CD4-positive, alpha-beta T cell treated with Interleukin-4 for 4 hours (primary cell): ENCODE measurements around the gene NIPAL3.
"Not testable (repeated sequence)": the region's sequence is repeated elsewhere in the genome, so short reads cannot be mapped to it uniquely, and the experiment has no call there.

Experiments used
- DNase-seq: peaks from one replicate; pipeline ENCODE4 v3.0.0-alpha.2; 2020

Gene NIPAL3

DNA sequence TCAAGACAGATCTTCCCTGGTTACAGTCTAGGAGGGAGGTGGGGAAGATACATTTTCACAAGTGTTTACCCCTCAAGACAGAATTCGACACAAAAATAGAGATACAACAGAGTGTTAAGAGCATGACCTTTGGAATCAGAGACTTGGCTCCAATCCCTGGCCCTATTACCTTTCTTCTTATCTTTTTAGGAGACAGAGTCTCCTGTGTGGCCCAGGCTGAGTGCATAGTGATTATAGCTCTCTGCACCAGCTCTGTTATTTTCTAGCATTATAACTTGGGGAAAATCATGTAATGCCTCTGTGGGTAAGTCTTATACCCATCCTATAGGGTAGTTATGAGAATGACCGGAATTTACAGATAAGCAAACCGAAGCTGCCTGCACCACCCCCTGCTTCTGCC, 9.8 kb downstream of the NIPAL3 start:
- no peak for DNase-seq

DNA sequence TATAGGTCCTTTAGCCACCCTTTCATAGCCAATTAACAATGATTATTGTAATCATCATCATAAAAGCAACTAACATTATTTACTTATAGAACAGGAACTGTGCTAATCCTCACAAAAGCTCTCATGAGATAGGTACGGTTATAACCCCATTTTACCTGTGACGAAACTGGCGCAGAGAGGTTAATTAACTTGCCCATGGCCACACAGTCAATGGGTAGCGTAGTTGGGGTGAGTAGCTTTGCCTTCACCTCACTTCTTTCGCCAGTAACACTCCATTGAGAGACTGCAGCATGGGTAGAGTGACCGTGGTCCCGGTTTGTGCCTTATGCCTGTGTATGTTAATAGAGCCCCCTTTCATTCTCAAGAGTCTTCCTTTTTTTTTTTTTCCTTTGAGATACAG, 10.3 kb downstream of the NIPAL3 start:
- no peak for DNase-seq

DNA sequence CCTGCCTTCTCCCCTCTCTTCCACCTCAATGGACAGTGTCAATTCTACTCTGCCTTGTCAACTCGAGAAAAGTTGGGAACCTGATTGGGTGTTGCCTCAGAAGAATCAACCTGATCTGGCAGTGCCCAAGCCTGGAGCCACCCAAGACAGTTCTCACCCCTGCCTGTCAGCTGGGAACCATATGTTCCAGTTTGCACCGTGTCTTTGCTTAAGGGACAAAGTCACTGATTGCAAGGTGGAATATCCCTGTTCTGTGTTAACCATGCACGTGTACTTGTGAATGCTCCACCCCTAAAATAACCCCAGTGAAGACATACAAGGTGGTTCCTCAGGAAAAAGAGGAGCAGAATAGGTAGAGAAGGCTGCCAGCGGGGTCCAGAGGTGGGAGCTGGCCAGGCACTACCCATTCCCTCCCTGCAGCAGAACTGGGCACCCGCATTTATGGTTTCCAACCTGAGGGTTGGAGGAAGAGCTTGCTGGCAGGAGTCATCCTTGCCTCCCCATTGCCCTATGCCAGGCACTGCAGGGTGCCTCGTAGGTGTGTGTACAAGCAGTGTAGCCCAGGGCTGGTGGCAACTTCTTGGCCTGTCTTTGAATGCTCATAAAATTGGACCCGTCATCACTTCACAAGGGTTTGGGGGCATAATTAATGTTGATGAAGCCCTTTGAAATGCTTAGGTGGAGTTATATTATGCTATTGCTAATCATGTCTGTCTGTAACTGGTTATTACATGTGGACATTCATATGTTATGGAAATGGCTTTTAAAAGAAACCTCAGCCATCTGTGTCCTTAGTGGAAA, 11.3 kb downstream of the NIPAL3 start:
- no peak for DNase-seq

DNA sequence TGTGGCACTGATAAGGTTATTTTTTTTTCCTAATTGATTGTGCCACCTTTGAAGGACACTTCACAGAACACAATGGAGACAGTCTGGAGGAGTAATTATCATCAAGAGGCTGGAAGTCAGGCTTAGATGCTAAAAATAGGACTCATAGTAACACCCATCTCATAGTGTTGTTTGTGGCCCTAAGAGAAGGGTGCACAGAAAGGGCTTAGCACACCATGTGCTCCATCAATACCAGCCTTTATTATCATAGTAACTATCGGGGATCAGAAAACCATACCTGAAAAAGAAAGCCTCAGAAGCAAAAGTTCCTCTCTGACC, 11.9 kb downstream of the NIPAL3 start:
- DNase-seq: no peak

DNA sequence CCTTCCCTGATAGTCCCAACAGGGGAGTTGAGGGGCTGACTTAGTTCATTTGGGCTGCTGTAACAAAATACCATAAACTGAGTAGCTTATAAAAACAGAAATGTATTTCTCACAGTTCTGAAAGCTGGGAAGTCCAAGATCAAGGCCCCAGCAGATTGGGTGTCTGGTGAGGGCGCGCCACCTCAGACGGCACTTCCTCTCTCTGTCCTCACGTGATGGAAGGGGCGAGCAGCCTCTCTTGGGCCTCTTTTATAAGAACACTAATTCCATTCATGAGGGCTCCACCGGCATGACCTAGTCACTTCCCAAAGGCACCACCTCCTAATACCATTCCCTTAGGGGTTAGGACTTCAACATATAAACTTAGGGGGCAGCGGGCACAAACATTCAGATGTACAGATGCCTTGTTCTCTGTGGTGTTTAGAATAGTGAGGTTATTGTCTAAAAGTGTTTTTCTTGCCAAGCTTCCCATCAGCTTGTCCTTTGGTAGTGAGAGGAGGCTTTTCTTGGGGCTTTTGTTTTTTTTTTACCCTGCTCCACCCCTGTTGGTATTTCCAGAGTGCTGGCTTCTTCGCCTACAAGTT, 20.3 kb downstream of the NIPAL3 start:
- DNase-seq: no peak

DNA sequence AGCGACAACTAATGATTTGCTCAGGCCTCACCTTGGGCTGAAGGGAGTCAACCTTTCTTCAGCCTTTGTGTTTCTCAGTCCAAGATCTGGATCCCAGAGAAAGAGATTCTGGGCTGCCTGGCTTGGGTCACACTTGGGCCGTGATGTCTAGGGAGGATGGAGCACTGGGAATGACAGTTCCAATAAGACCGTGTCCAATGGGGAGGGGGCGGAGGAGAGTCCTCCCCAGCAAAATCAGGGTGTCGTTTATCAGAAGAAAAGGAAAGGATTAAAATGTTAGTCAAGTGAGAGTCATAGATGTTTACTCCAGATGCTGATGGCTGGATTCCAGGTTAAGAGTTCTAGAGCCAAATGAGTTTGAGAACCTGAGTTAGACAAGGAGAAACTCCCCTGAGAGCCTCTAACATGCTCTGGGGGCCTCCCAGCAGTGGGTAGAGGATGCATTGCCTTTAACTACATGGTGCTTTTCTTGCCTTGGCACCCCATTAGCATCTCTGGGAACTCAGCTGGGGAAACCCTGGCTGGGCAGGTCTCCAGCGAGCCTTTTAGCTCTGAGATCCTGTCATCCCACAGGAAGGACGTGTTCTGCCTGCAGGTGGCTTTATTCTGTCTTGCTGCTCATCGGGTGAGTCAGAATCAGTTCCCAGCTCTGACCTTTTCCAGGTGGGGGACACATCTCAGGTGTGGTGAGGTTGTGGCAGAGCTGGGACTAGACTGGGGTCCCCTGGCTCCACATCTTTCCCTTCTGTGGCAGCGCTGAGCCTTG, 22.2 kb downstream of the NIPAL3 start:
- no peak for DNase-seq

DNA sequence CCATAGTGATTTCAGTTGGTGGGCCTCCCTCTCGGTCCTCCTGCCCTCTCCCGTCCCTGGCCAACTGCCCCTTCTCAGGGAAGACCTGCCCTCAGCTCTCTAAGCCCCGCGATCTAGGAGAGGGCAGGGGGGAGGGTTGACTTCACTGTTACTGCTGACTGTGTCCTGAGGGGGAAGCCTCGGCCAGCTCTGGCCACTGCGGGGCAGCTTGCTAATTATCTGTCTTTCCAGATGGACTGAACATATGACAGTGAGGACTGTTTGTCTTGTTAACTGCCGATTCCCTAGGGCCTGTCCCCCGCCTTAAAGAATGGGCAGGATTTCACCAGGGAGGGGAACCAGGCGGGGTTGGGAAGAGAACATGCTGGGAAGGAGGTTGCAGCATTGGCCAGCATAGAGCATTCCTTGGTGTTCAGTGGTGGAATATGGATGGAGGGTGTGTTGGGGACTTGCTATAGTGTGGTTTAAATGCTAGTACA, 22.9 kb downstream of the NIPAL3 start:
- no peak for DNase-seq

DNA sequence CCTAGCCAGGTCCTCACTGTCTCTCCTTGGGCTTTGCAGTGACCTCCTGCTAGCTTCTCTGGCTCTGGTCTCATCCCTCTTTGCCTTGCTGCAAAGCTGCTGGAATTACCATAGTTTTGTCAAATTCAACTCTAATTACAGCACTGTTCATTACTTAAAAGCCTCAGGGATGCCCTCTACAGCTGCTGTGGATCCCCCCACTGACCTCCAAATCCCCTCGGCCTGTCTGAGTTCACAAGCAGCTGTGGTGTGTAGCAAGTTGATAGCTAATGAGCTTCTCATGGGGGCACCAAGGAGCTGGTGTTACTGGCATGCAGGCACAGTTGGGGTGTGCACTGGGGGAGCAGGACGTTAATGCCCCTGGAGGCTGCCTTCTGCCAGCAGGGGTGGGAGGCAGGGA, 24.8 kb downstream of the NIPAL3 start:
- no peak for DNase-seq

DNA sequence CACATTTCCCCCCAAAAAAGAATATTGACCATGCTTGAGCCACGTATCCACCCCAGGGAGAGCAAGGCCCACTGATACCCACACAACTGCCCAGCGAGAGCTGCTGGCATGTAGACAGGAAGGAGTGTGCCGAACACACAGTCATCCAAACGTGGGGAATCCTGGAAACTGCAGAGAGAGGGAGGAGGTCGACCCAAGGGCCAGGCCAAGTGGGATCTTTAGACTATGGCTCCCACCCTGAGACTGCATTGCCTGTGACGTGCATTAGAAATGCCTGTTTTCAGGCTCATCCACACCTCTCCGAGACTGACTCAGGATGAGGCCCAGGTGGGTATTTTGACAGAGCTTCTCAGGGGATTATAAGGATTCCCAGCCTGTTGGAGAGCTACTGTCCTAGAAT, 25.9 kb downstream of the NIPAL3 start:
- DNase-seq: no peak

DNA sequence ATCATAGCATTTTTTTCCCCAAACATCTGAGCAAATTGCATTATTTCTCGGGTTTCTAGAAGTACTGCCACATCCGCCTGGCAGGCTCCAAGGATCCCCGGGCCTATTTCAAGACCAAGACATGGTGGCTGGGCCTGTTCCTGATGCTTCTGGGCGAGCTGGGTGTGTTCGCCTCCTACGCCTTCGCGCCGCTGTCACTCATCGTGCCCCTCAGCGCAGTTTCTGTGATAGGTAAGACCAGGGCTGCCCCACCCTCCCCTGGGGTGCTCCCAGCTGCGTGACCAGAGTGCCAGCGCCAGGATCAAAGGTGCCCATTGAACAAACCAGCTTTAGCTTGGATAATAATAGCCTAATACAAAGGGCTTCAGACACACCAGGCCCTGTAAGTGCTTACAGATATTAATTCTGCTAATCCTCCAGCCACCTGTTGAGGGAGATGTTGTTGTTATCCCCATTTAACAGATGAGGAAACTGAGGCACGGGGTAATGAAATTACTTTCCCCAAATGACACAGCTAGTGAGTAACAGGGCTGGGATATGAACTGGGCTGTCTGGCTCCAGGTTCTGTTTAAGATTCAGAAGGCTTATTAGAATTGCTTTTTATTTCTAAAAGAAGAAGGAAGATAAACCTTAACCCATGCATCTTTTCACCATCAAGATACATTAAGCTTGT, 26.5 kb downstream of the NIPAL3 start:
- DNase-seq: no peak

DNA sequence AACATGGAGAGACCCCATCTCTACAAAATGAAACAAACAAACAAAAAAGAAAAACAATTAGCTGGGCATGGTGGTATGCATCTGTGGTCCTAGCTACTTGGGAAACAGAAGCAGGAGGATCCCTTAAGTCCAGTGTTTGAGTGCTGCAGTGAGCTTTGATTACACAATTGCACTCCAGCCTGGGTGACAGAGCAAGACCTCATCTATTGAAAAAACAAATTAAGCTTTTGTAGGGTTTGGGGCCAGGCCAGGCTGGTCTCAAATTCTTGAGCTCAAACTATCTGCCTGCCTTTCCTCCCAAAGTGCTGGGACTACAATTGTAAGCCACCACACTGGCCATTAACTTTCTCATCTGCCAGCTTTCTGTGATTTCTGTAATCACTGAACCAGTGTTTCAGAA, 27.2 kb downstream of the NIPAL3 start:
- DNase-seq: no peak

DNA sequence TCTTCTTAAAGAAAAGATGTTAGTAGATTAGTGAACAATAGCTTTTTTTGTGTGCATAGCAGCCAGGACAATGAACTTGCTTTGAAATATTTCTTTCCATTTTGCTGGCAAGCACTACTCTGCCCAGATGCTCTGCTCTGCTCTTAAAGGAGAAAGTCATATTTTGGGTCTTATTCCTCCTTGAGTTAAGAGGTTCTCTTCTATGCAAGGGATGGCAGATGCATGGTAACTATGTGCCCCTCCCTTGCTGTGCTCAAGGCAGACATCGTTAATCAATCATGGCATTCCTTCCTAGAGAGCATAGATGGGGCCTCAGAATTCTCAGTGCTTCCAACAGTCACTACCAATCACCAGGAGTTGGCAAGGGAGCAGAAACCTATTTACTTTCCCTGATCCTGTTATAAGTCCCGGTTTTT, 27.6 kb downstream of the NIPAL3 start:
- DNase-seq: no peak

DNA sequence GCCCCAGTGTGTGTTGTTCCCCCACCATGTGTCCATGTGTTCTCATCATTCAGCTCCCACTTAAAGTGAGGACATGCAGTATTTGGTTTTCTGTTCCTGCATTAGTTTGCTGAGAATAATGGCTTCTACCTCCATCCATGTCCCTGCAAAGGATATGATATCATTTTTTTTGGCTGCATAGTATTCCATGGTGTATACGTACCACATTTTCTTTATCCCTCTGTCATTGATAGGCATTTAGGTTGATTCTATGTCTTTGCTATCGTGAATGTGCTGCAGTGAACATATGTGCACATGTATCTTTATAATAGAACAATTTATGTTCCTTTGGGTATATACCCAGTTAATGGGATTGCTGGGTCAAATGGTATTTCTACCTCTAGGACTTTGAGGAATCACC, 30.8 kb downstream of the NIPAL3 start:
- DNase-seq: not testable (repeated sequence)

DNA sequence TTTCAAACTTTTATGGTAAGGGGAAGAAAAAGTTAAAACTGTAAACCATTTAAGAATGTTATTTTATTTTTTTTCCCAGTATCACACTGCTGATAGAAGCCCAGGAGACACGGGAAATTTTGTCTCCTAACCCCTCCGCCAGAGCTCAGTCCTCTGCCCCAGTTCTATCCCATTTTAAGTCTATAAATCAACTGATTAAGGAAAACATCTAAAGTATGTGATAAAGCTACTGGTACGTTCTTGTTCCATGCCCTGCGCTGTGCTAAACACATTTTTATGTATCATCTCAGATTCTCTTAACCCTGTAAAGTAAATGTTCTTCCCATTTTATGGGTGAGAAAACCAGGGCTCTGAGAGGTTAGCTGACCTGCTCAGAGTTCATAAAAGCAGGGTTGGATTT, 34.7 kb downstream of the NIPAL3 start:
- no peak for DNase-seq

DNA sequence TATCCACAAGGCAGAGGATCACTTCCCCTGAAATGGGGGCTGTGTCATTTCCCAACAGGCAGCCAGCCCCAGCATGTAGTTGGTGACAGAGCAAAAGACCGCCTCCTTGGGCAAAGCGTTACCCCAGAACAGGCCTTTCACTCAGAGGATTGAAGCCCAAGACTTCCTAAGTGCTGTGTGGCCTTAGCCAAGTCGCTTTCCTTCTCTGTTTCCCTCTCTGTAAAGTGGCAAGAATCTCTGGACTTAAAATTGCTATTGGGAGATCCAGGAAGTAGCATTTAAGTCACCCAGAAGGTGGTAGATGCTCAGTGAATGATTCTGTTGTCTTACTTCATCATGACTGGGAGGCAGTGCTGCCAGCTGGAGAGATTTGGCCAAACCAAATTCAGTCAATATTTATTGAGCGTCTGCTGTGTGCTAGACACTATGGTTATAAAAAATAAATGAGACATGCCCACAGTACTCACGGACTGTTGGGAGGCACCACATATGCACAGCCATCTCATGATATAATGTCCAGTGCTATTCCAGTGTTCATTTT, 35.3 kb downstream of the NIPAL3 start:
- DNase-seq: no peak

DNA sequence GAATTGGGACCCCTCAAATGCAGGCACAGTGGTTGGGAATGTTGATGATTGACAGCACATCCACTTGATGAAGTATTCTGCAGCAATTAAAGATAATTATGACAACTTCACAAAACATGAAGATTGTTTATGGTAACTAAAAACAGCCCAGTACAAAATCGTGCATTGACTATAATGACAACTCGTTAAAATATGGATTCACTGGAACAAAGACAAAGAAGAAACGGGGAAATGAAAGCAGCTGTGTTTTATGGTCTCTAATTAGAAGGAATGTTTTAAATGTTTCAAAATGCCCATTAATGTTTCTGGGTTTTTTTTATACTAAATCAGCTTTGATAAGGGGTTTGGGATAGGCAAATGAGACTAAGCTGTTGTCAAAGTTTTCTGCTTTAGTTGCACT, 36.1 kb downstream of the NIPAL3 start:
- DNase-seq: no peak

DNA sequence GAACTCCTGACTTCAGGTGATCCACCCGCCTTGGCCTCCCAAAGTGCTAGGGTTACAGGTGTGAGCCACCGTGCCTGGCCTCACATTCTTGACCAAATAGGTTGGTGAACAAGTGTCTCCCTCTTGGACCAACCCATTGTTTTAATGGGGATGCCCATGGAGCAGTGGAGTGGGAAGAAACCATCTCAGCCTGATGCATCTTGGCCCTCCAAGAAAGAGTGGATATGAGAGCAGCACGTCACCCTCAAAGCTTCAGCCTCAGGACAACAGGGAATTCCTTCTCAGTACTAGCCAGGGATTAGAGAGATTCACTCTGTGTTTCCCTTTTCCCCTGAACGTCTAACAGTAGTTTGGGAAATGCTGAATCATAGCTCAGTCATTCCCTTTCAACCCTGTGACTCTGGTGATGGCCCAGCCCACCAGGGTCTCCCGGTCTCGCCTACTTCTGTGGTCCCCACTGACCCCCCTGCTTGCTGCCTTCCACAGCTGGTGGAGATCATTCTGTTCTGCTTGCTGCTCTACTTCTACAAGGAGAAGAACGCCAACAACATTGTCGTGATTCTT, 37.4 kb downstream of the NIPAL3 start:
- no peak for DNase-seq

DNA sequence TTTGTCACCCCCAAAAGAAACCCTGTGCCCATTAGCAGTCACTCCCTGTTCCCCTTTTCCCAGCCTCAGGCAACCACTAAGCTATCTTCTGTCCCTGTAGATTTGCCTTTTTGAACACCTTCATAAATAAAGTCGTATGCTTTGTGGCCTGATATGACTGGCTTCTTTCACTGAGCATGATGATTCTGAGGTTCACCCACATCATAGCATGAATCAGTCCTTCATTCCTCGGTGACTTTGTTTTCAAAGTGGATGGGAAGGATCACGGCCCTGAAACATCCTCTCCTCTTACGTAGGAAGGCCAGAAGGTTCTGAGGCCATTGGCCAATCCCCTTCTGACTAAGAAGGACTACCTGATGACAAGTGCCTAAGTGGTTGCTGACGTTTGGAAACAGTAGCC, 39.1 kb downstream of the NIPAL3 start:
- DNase-seq: no peak

DNA sequence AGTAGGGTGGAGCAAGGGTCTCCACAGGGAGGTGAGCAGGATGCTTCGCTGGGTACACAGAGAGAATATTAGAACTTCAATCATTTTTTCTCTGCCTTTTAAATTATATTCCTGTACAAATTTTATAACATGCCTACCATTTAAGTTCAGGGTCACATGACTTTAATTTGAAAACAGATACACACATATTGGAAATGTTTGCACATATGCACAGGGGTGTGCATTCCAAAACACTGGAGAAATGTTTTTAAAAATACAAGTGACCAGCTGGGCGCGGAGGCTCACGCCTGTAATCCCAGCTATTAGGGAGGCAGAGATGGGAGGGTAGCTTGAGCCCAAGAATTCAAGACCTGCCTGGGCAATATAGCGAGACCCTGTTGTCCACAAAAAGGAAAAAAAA, 39.7 kb downstream of the NIPAL3 start:
- DNase-seq: no peak

DNA sequence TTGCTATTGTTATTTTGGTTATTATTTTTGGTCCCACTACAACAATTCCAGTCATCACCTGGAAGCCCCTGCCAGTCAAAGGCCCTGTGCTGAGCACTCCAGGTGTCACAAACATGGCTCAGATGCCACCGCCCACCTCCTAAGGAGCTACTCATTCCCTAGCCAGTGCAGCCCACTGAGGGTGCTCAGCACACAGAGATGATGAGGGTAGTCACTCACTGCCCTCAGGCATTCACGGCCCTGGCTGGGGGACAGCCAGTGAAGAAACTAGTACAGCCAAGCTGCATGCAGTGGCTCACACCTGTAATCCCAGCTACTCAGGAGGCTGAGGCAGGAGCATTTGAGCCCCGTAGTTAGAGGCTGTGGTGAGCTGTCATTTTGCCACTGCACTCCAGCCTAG, 42.3 kb downstream of the NIPAL3 start:
- no peak for DNase-seq

DNA sequence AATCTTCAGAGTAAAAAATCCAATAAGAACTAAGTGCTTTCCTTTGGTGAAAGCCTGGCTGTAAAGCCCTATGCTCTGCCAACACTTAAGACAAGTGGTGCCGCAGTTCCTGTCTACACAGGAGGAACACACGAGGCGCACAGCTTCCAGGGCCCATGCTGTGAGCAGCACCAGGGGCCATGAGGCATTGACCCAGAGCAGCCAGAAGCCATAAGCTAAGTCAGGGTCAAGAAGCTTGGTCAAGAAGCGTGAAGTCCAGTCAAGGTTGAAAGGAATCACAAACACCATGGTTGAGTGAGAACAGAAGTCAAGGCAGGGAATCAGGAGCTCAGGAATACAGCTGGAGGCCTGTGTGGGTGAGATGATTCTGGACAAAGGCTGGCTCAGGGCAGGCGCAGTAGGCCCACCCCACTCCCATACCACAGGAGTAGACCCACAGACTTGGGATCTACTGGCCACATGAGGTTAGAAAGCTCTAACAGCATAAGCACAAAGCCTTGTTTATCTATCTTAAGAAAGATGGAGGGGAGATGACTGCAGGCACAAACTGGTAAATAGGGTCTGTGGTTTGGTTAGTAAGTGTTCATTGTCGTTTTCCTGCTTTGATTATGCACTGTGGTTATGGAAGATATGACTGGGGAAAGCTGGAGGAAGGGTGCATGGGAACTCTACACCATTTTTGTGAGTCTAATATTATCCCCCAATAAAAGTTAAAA, 44.1 kb downstream of the NIPAL3 start:
- no peak for DNase-seq

DNA sequence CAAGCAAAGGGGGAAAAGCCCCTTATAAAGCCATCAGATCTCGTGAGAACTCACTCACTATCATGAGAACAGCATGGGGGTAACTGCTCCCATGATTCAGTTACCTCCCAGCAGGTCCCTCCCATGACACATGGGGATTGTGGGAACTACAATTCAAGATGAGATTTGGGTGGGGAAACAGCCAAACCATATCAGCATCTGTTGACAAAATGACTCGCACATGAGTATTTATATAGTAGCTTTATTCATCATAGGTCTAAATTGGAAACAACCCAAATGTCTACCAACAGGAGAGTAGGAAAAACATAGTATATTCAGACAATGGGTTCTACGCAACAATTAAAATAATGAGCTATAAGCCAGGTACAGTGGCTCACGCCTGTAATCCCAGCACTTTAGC, 46.5 kb downstream of the NIPAL3 start:
- DNase-seq: not testable (repeated sequence)
